Endothelial cell of umbilical vein (primary cell): ENCODE results near the gene USP46. TPM values are rescaled to one million over a fixed set of nuclear protein-coding genes. Genes with fewer than 3 reads are reported as not detected.

Source experiments
- BruUV-seq: library from RNA; stranded (reverse); fragments of 400-500 nt; replicated peaks from 2 replicates; lab custom pipeline; 2021; lab: Mats Ljungman, UMichigan
- CTCF ChIA-PET: fragments of 300-600, 350-600 bp; sonication (Branson Sonifier 250); formaldehyde crosslinking; loops from one replicate; lab custom pipeline; 2021; ENCODE audit warnings: antibody characterized with exemption, inconsistent platforms; lab: Charles Lee
- POLR2A ChIA-PET: fragments of 300-600, 350-600 bp; sonication (Branson Sonifier 250); formaldehyde crosslinking; loops from one replicate; lab custom pipeline; 2021; ENCODE audit warnings: antibody characterized with exemption, inconsistent platforms; lab: Charles Lee
- DNase-seq: peaks from one replicate; pipeline ENCODE4 v3.0.0-alpha.2; 2011; ENCODE audit warnings: low read depth, low spot score
- FAIRE-seq: peaks from 2 replicates; lab custom pipeline; 2011; peaks lifted over from hg19 to GRCh38; lab: Jason Lieb, UNC
- H2AFZ ChIP-seq: 2 replicates; pipeline ENCODE4 v1.6.0; 2012; ENCODE audit warnings: low read depth, low read length, control low read depth, inconsistent platforms
- H3K27ac ChIP-seq: 2 replicates; pipeline ENCODE4 v1.5.1; 2011; ENCODE audit warnings: low read depth, mild to moderate bottlenecking, control low read depth, low read length, moderate library complexity; ENCODE audit not compliant: insufficient read depth
- H3K27me3 ChIP-seq, 2 experiments: 2 replicates each; pipeline versions ENCODE4 v1.6.0 to v1.6.1; 2011; ENCODE audit warnings: low read length in 2 of 2, mixed read lengths in 1 of 2; ENCODE audit not compliant: control insufficient read depth in 2 of 2, insufficient read depth in 2 of 2
- H3K36me3 ChIP-seq, 2 experiments: 2 replicates in 1 of 2; 3 replicates in 1 of 2; pipeline ENCODE4 v1.5.1; 2011; ENCODE audit warnings: low read length in 2 of 2, mild to moderate bottlenecking in 1 of 2, moderate library complexity in 1 of 2; ENCODE audit not compliant: control insufficient read depth in 2 of 2, insufficient read depth in 2 of 2; ENCODE audit errors: extremely low read depth in 1 of 2
- H3K4me1 ChIP-seq: 3 replicates; pipeline ENCODE4 v1.5.1; 2011; ENCODE audit warnings: mild to moderate bottlenecking, low read length; ENCODE audit not compliant: control insufficient read depth, insufficient read depth; ENCODE audit errors: extremely low read depth
- H3K4me2 ChIP-seq: 2 replicates; pipeline ENCODE4 v1.6.1; 2011; ENCODE audit warnings: low read length, control low read depth, mixed read lengths; ENCODE audit not compliant: insufficient read depth
- H3K4me3 ChIP-seq, 3 experiments: fragments of 200-600 bp in 1 of 3; sonication (generic), shearing (Covaris generic) in 1 of 3; replicated peaks in 1 of 3; 2 replicates each; pipeline ENCODE4 v1.5.1; 2011 to 2016; ENCODE audit warnings: control low read depth in 3 of 3, low read length in 3 of 3, mild to moderate bottlenecking in 2 of 3, inconsistent platforms in 1 of 3, low read depth in 1 of 3, moderate library complexity in 1 of 3; ENCODE audit not compliant: insufficient read depth in 1 of 3
- H3K79me2 ChIP-seq: 2 replicates; pipeline ENCODE4 v1.6.0; 2012; ENCODE audit warnings: low read length, inconsistent platforms; ENCODE audit not compliant: control insufficient read depth, insufficient read depth
- H3K9ac ChIP-seq: replicated peaks from 2 replicates; pipeline ENCODE3; 2011; ENCODE audit warnings: low read length, control low read depth; ENCODE audit not compliant: insufficient read depth; ENCODE audit errors: extremely low read depth
- H3K9me1 ChIP-seq: replicated peaks from 3 replicates; pipeline ENCODE4 v1.6.0; 2011; ENCODE audit warnings: mild to moderate bottlenecking, low read length; ENCODE audit not compliant: control insufficient read depth, insufficient read depth; ENCODE audit errors: extremely low read depth
- H3K9me3 ChIP-seq: replicated peaks from 2 replicates; pipeline ENCODE4 v1.5.1; 2012; ENCODE audit warnings: low read length, inconsistent platforms; ENCODE audit not compliant: control insufficient read depth, insufficient read depth
- H4K20me1 ChIP-seq: replicated peaks from 2 replicates; pipeline ENCODE3; 2011; ENCODE audit warnings: mild to moderate bottlenecking, low read length; ENCODE audit not compliant: control insufficient read depth, insufficient read depth; ENCODE audit errors: extremely low read depth
- EZH2 ChIP-seq: IDR thresholded peaks from 2 replicates; pipeline ENCODE4 v1.6.1; 2012; ENCODE audit warnings: borderline replicate concordance, low read depth, mild to moderate bottlenecking, moderate library complexity, low read length, inconsistent platforms; ENCODE audit not compliant: severe bottlenecking
- FOS ChIP-seq: IDR thresholded peaks from 2 replicates; pipeline ENCODE4 v1.6.1; 2011; ENCODE audit warnings: mild to moderate bottlenecking, low read length, moderate library complexity, borderline replicate concordance; ENCODE audit not compliant: insufficient read depth
- GATA2 ChIP-seq: IDR thresholded peaks from 2 replicates; pipeline ENCODE4 v1.7.0; 2011; ENCODE audit warnings: low read depth, mild to moderate bottlenecking, moderate library complexity, mixed read lengths, low read length; ENCODE audit not compliant: insufficient read length, insufficient read depth
- MYC ChIP-seq: IDR thresholded peaks from one replicate; pipeline ENCODE4 v1.6.1; 2011; ENCODE audit warnings: mild to moderate bottlenecking, low read depth, low read length
- POLR2A ChIP-seq: IDR thresholded peaks from 2 replicates; pipeline ENCODE4 v1.6.1; 2012; ENCODE audit warnings: low read depth, mild to moderate bottlenecking, control low read depth, low read length
- POLR2AphosphoS5 ChIP-seq: IDR thresholded peaks from 2 replicates; pipeline ENCODE4 v1.6.1; 2012; ENCODE audit warnings: low read depth, mild to moderate bottlenecking, control low read depth, low read length, moderate library complexity; ENCODE audit not compliant: insufficient read depth
- dilution Hi-C: fragments of 300-500 bp; cut with MboI; formaldehyde crosslinking; loops from one replicate; pipeline ENCODE4 v1.15.0; 2019; ENCODE audit warnings: low sequenced_read_pairs; ENCODE audit not compliant: extremely low pct_ligation_motif_present
- intact Hi-C: fragments of 100-400 bp; cut with micrococcal nuclease; formaldehyde crosslinking; loops from one replicate; pipeline ENCODE4 v1.10.0; 2022
- polyA plus RNA-seq, 4 experiments: library from polyadenylated mRNA; depleted of rRNA in 3 of 4; stranded (reverse) in 3 of 4; unstranded in 1 of 4; fragments of >200 nt; gene quantifications; 2 replicates each; pipeline versions ENCODE4 v1.2.1 to v1.2.3, GENCODE V29; 2011 to 2012; ENCODE audit warnings: missing spikeins in 1 of 4
- total RNA-seq: library from RNA; stranded (reverse); gene quantifications from 2 replicates; pipeline ENCODE4 v1.2.3, GENCODE V29; 2021
- TF ChIP-seq, protein P1 (sequence below), 2 donors: IDR thresholded peaks; 1 replicate in 1 of 2; 2 replicates in 1 of 2; pipeline ENCODE4 v1.5.1; 2011; ENCODE audit warnings: low read length in 2 of 2, mild to moderate bottlenecking in 2 of 2, moderate library complexity in 2 of 2, control low read depth in 1 of 2, inconsistent platforms in 1 of 2, low read depth in 1 of 2; ENCODE audit not compliant: insufficient read depth in 1 of 2; ENCODE audit errors: extremely low read depth in 1 of 2

USP46 gene
- total and polyA plus RNA-seq, 2 donors (not counting 3 experiments of a cell fraction or from before 2014, with no cell fraction given), result 5.2 to 23.7 TPM

DNA sequence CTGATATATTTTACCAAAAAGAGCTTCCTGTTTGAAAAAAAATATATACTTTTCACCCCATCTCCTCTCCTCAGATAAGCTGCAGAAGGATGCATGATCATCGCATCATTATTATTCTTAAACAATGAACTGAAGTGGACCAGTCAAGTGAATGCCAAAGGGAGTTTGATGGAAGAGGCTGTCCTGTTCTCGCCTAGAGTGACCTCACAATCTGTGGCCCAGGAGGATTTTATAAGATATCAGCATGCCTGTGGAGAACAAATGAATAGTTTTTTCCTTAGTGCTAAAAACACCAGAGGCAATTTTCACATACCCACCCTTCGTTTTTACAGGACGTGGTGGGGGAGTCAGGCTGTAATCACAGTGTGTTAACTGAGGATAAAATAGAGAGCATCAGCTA, 112.7 kb downstream of the USP46 start:
- DNase-seq (no peak), FAIRE-seq (no peak)
- Histone ChIP-seq H3K27me3 (peaks cover 6 to 10% of the 10 kb centered on the region in 2 experiments), H3K9me3 (no peaks in the 10 kb centered on the region), H3K9me1 (no peaks in the 10 kb centered on the region), H3K4me3 (no peak overlapping the region), H3K9ac (no peak overlapping the region), H3K36me3 (no peaks in the 10 kb centered on the region), H4K20me1 (no peaks in the 10 kb centered on the region), H2AFZ (no peak overlapping the region), H3K27ac (no peak overlapping the region), H3K4me1 (no peaks in the 10 kb centered on the region), H3K79me2 (no peaks in the 10 kb centered on the region), H3K4me2 (no peak overlapping the region)
- intact Hi-C loops, result loop anchor here (5.0 to 10.0 kb wide), 2 partner anchors 169 to 318 kb away; partner anchors contain the start of gene RASL11B
- BruUV-seq, result no TSS peak
- ChIA-PET POLR2A (no interaction called here), CTCF (interaction anchor here (0.9 to 4.1 kb wide), 19 partner anchors 8 to 1687 kb away, joined by 3 to 238 read pairs (median 8); no protein-coding TSS in a partner anchor)
- dilution Hi-C loops, result no loop called here
- TF ChIP-seq GATA2 (no peak), POLR2AphosphoS5 (no peak), POLR2A (no peak), MYC (no peak), EZH2 (no peak), FOS (no peak)
- TF ChIP-seq, protein P1, sequence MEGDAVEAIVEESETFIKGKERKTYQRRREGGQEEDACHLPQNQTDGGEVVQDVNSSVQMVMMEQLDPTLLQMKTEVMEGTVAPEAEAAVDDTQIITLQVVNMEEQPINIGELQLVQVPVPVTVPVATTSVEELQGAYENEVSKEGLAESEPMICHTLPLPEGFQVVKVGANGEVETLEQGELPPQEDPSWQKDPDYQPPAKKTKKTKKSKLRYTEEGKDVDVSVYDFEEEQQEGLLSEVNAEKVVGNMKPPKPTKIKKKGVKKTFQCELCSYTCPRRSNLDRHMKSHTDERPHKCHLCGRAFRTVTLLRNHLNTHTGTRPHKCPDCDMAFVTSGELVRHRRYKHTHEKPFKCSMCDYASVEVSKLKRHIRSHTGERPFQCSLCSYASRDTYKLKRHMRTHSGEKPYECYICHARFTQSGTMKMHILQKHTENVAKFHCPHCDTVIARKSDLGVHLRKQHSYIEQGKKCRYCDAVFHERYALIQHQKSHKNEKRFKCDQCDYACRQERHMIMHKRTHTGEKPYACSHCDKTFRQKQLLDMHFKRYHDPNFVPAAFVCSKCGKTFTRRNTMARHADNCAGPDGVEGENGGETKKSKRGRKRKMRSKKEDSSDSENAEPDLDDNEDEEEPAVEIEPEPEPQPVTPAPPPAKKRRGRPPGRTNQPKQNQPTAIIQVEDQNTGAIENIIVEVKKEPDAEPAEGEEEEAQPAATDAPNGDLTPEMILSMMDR (IDR thresholded peaks at IDR 0.05; ENCODE audit: extremely low read depth in 1 of 2, insufficient read depth in 1 of 2, low read depth in 1 of 2, low read length in 2 of 2), result no peak
